A549 (cell line): ENCODE results near the gene PIGC. TPM values are rescaled to one million over a fixed set of nuclear protein-coding genes. Genes with fewer than 3 reads are reported as not detected.

Source experiments
- ATAC-seq, 2 experiments: fragments of 200-7000 bp in 1 of 2; fragments of >200 bp in 1 of 2; cut with Nextera tagmentation in 1 of 2; cut with Tn5 transposase in 1 of 2; 3 replicates each; pipeline versions ENCODE4 v1.8.0 to v1.9.1; 2018 to 2020; ENCODE audit warnings: mild to moderate bottlenecking in 1 of 2, moderate library complexity in 1 of 2
- CTCF ChIA-PET: fragments of 300-600 bp; sonication (Branson Sonifier 250); formaldehyde crosslinking; extraction: SDS; loops from one replicate; lab custom pipeline; 2021; ENCODE audit warnings: antibody characterized with exemption, inconsistent platforms; lab: Yijun Ruan, JAX
- POLR2A ChIA-PET: fragments of 350-600 bp; formaldehyde crosslinking; extraction: SDS; loops from one replicate; lab custom pipeline; 2021; ENCODE audit warnings: antibody characterized with exemption, inconsistent platforms; lab: Yijun Ruan, JAX
- DNase-seq, 2 experiments: peaks; one replicate each; pipeline versions ENCODE4 v3.0.0 to v3.0.0-alpha.2; 2011 to 2016; ENCODE audit warnings: low read depth in 1 of 2, low spot score in 1 of 2
- FAIRE-seq: peaks from 2 replicates; lab custom pipeline; 2011; peaks lifted over from hg19 to GRCh38; lab: Jason Lieb, UNC
- H3K27ac ChIP-seq, 2 experiments: fragments of >200 bp; sonication (Bioruptor Twin); formaldehyde crosslinking; 3 replicates each; pipeline ENCODE4 v1.5.1; 2016 to 2017
- H3K4me1 ChIP-seq: fragments of >200 bp; sonication (Bioruptor Twin); formaldehyde crosslinking; 3 replicates; pipeline ENCODE4 v1.6.1; 2016
- H3K4me2 ChIP-seq: fragments of >200 bp; sonication (Bioruptor Twin); formaldehyde crosslinking; 3 replicates; pipeline ENCODE4 v1.6.1; 2016
- H3K4me3 ChIP-seq: fragments of >200 bp; sonication (Bioruptor Twin); formaldehyde crosslinking; 3 replicates; pipeline ENCODE4 v1.5.1; 2016
- H3K9me3 ChIP-seq: fragments of >200 bp; sonication (Bioruptor Twin); formaldehyde crosslinking; 3 replicates; pipeline ENCODE4 v1.6.1; 2016
- CBX2 ChIP-seq: fragments of 200-600 bp; sonication (generic); IDR thresholded peaks from 2 replicates; pipeline ENCODE4 v1.6.1; 2016; ENCODE audit warnings: low read depth, mild to moderate bottlenecking, borderline replicate concordance
- CBX8 ChIP-seq: fragments of 200-600 bp; sonication (generic); IDR thresholded peaks from 2 replicates; pipeline ENCODE4 v1.6.1; 2016
- CEBPB ChIP-seq, 2 experiments: fragments of >200 bp in 1 of 2; sonication (Bioruptor Twin) in 1 of 2; formaldehyde crosslinking in 1 of 2; IDR thresholded peaks; 2 replicates each; pipeline ENCODE4 v1.6.1; 2012 to 2016
- EHF ChIP-seq: fragments of 250-450 bp; sonication (Bioruptor Pico); IDR thresholded peaks from 2 replicates; pipeline ENCODE4 v1.5.0; 2020; ENCODE audit warnings: mild to moderate bottlenecking
- ESRRA ChIP-seq: fragments of 150-350 bp; IDR thresholded peaks from 2 replicates; pipeline ENCODE4 v1.6.1; 2014; ENCODE audit warnings: mild to moderate bottlenecking, low read length, borderline replicate concordance
- FOSB ChIP-seq: fragments of 250-450 bp; sonication (Bioruptor Pico); IDR thresholded peaks from 2 replicates; pipeline ENCODE4 v1.5.0; 2020; ENCODE audit warnings: mild to moderate bottlenecking, moderate library complexity
- FOXS1 ChIP-seq: fragments of 250-450 bp; sonication (Bioruptor Pico); IDR thresholded peaks from 2 replicates; pipeline ENCODE4 v1.5.0; 2020; ENCODE audit warnings: mild to moderate bottlenecking, moderate library complexity
- HDAC2 ChIP-seq: fragments of 200-600 bp; sonication (generic); IDR thresholded peaks from 2 replicates; pipeline ENCODE4 v1.6.1; 2016
- HEYL ChIP-seq: fragments of 250-450 bp; sonication (Bioruptor Pico); IDR thresholded peaks from 2 replicates; pipeline ENCODE4 v1.8.0; 2021; ENCODE audit warnings: mild to moderate bottlenecking, moderate library complexity
- HMGXB4 ChIP-seq: fragments of 250-450 bp; sonication (Bioruptor Pico); IDR thresholded peaks from 2 replicates; pipeline ENCODE4 v1.5.0; 2021; ENCODE audit warnings: mild to moderate bottlenecking, moderate library complexity, borderline replicate concordance
- MAFK ChIP-seq: fragments of 450-650 bp; IDR thresholded peaks from 2 replicates; pipeline ENCODE4 v1.6.1; 2014; ENCODE audit not compliant: partially characterized antibody
- NPAS2 ChIP-seq: fragments of 250-450 bp; sonication (Bioruptor Pico); IDR thresholded peaks from 2 replicates; pipeline ENCODE4 v1.8.0; 2022; ENCODE audit warnings: mild to moderate bottlenecking, moderate library complexity, borderline replicate concordance
- PBX3 ChIP-seq: IDR thresholded peaks from 2 replicates; pipeline ENCODE4 v1.6.1; 2012
- RARB ChIP-seq: fragments of 250-450 bp; sonication (Bioruptor Pico); IDR thresholded peaks from 2 replicates; pipeline ENCODE4 v1.8.0; 2021; ENCODE audit warnings: mild to moderate bottlenecking, moderate library complexity
- RCOR1 ChIP-seq: fragments of 150-350 bp; IDR thresholded peaks from 2 replicates; pipeline ENCODE4 v1.6.1; 2014; ENCODE audit warnings: antibody characterized with exemption, low read length, low read depth
- RFX5 ChIP-seq: fragments of 450-650 bp; IDR thresholded peaks from 2 replicates; pipeline ENCODE4 v1.7.1; 2014; ENCODE audit warnings: antibody characterized with exemption, mild to moderate bottlenecking, moderate library complexity
- ZC3H11A ChIP-seq: fragments of 450-650 bp; IDR thresholded peaks from 2 replicates; pipeline ENCODE4 v1.6.1; 2014; ENCODE audit warnings: antibody characterized with exemption, mild to moderate bottlenecking
- ZSCAN20 ChIP-seq: fragments of 250-450 bp; sonication (Bioruptor Pico); IDR thresholded peaks from 2 replicates; pipeline ENCODE4 v1.8.0; 2022; ENCODE audit warnings: mild to moderate bottlenecking, moderate library complexity
- WGBS: methylation state at CpG from one replicate; pipeline ENCODE4 v1.1.6; 2017; ENCODE audit errors: missing lambda C conversion rate; 5-methylcytosine and 5-hydroxymethylcytosine counted together
- polyA plus RNA-seq, 4 experiments: library from polyadenylated mRNA; depleted of rRNA in 3 of 4; stranded (reverse); fragments of >200 nt; fragmentation: RNase III in 1 of 4; extraction: RNeasy Plus Mini Kit Qiagen cat#74134 plus additional on column Dnase treatment in 1 of 4; gene quantifications; 2 replicates in 3 of 4; 3 replicates in 1 of 4; pipeline ENCODE4 v1.2.3, GENCODE V29; 2011 to 2017
- TF ChIP-seq, protein P1 (sequence below): fragments of 150-350 bp; IDR thresholded peaks from 2 replicates; pipeline ENCODE4 v1.6.1; 2014; ENCODE audit warnings: low read depth, mild to moderate bottlenecking, low read length

Gene PIGC
- polyA plus RNA-seq, 2 of the 4 experiments (the other 2 are of a cell fraction) = 30.7 to 50.0 TPM

GRCh38 chr1:172401477-172401876, 42.4 kb downstream of the PIGC start:
- TF ChIP-seq EHF (CRISPR knock-in tag) (no peak), HMGXB4 (CRISPR knock-in tag) (no peak), FOXS1 (CRISPR knock-in tag) (no peak), CBX8 (no peak), ESRRA (no peak), NPAS2 (CRISPR knock-in tag) (no peak), HEYL (CRISPR knock-in tag) (no peak), MAFK (no peak), HDAC2 (no peak), RARB (CRISPR knock-in tag) (no peak), PBX3 (no peak), RFX5 (no peak), ZSCAN20 (CRISPR knock-in tag) (no peak), FOSB (CRISPR knock-in tag) (no peak)
- TF ChIP-seq, protein P1, sequence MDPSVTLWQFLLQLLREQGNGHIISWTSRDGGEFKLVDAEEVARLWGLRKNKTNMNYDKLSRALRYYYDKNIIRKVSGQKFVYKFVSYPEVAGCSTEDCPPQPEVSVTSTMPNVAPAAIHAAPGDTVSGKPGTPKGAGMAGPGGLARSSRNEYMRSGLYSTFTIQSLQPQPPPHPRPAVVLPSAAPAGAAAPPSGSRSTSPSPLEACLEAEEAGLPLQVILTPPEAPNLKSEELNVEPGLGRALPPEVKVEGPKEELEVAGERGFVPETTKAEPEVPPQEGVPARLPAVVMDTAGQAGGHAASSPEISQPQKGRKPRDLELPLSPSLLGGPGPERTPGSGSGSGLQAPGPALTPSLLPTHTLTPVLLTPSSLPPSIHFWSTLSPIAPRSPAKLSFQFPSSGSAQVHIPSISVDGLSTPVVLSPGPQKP = no peak
- POLR2A ChIA-PET = no interaction called here
- Histone ChIP-seq H3K4me1 (peaks cover 20% of the 10 kb centered on the region), H3K27ac (no peak overlapping the region), H3K4me2 (no peak overlapping the region), H3K4me3 (no peak overlapping the region), H3K9me3 (no peaks in the 10 kb centered on the region)
- FAIRE-seq (no peak), DNase-seq (no peak), ATAC-seq (no peak)
- CTCF ChIA-PET = interaction anchor here (1.0 to 1.3 kb wide), 4 partner anchors 16 to 399 kb away, joined by 3 to 4 read pairs (median 3); partner anchors contain the start of gene PIGC

- Histone ChIP-seq H3K9me3 (no peaks in the 10 kb centered on the region), H3K27ac (peak overlapping the region; percentile 22 to 86; a peak in 1 of 6 replicates), H3K4me3 (no peak overlapping the region), H3K4me1 (peaks cover 20% of the 10 kb centered on the region), H3K4me2 (no peak overlapping the region)
- ChIA-PET POLR2A (no interaction called here), CTCF (interaction anchor here (1.0 to 4.7 kb wide), 9 partner anchors 17 to 415 kb away, joined by 3 to 48 read pairs (median 4); partner anchors contain the start of gene PIGC)
- FAIRE-seq = no peak
- TF ChIP-seq CBX2 (no peak), NPAS2 (CRISPR knock-in tag) (no peak)
- DNase-seq = no peak
- 100% methylated on average over 1 of the region's 1 CpG for WGBS
- no peak for ATAC-seq
These were observed 43.2 kb downstream of the PIGC start for GRCh38 chr1:172400722-172401105.

GRCh38 chr1:172399756-172400721, 43.8 kb downstream of the PIGC start:
- no peaks in the 10 kb centered on the region for H3K9me3 ChIP-seq
- peak overlapping the region; percentile 83 to 86 for H3K27ac ChIP-seq
- WGBS = 68% methylated on average over 6 of the region's 6 CpGs
- no peak for TF ChIP-seq CEBPB (IDR thresholded peaks at IDR 0.05)
- TF ChIP-seq, protein P1 = no peak
- TF ChIP-seq RCOR1 = no peak
- no peak for TF ChIP-seq ZC3H11A
- ChIA-PET CTCF (interaction anchor here (0.6 to 4.7 kb wide), 42 partner anchors 11 to 776 kb away, joined by 3 to 48 read pairs (median 4); no protein-coding TSS in a partner anchor), POLR2A (interaction anchor here (1.0 to 2.6 kb wide), 4 partner anchors 41 to 414 kb away, joined by 5 to 24 read pairs (median 8); no protein-coding TSS in a partner anchor)
- peak in 1 of 2 experiments; percentile 43; a peak in 3 of 6 replicates for ATAC-seq
- no peak for FAIRE-seq
- no peak for DNase-seq
- no peak overlapping the region for H3K4me3 ChIP-seq
- peaks cover 20% of the 10 kb centered on the region for H3K4me1 ChIP-seq
- peak overlapping the region; percentile 73 for H3K4me2 ChIP-seq
